Activated naive CD4-positive, alpha-beta T cell treated with anti-CD3 and anti-CD28 coated beads, Interleukin-2, amount 50 U/mL, for 24 hours (primary cell): ENCODE results near the gene LCN15.
"Not testable (repeated sequence)": the region's sequence is repeated elsewhere in the genome, so short reads cannot be mapped to it uniquely, and the experiment has no call there.

Experiments used
- H3K27ac Mint-ChIP-seq: one replicate; pipeline ENCODE4 v1.8.0; 2021; ENCODE audit warnings: mild to moderate bottlenecking, mixed read lengths
- H3K27me3 Mint-ChIP-seq: one replicate; pipeline ENCODE4 v1.8.0; 2021; ENCODE audit warnings: mixed read lengths
- H3K36me3 Mint-ChIP-seq: one replicate; pipeline ENCODE4 v1.8.0; 2021; ENCODE audit warnings: mixed read lengths
- H3K4me1 Mint-ChIP-seq: one replicate; pipeline ENCODE4 v1.8.0; 2021; ENCODE audit warnings: mixed read lengths
- H3K4me3 Mint-ChIP-seq: one replicate; pipeline ENCODE4 v1.8.0; 2021; ENCODE audit warnings: mild to moderate bottlenecking, mixed read lengths
- H3K9me3 Mint-ChIP-seq: one replicate; pipeline ENCODE4 v1.8.0; 2021; ENCODE audit warnings: mixed read lengths

Gene LCN15

GRCh38 chr9:136799079-136799853 is 34.9 kb upstream of the LCN15 start:
- Mint-ChIP-seq H3K4me3 (peak overlapping the region; percentile 60), H3K9me3 (no peaks in the 10 kb centered on the region), H3K4me1 (peaks cover 22% of the 10 kb centered on the region), H3K36me3 (no peaks in the 10 kb centered on the region), H3K27me3 (no peaks in the 10 kb centered on the region), H3K27ac (no peak overlapping the region)

GRCh38 chr9:136798708-136799078 is 34.4 kb upstream of the LCN15 start:
- Mint-ChIP-seq H3K27ac (no peak overlapping the region), H3K36me3 (no peaks in the 10 kb centered on the region), H3K4me1 (peaks cover 22% of the 10 kb centered on the region), H3K4me3 (no peak overlapping the region), H3K9me3 (no peaks in the 10 kb centered on the region), H3K27me3 (no peaks in the 10 kb centered on the region)

GRCh38 chr9:136796775-136797347 is 32.5 kb upstream of the LCN15 start:
- H3K36me3 Mint-ChIP-seq, H3K9me3 Mint-ChIP-seq, H3K27ac Mint-ChIP-seq, H3K4me3 Mint-ChIP-seq, H3K27me3 Mint-ChIP-seq: not testable (repeated sequence)
- H3K4me1 Mint-ChIP-seq, result peaks cover 28% of the 10 kb centered on the region

- H3K4me1 Mint-ChIP-seq, result peaks cover 27% of the 10 kb centered on the region
These were observed 32.0 kb upstream of the LCN15 start, which contains the start of gene CCDC183 for GRCh38 chr9:136796238-136796774. Gene CCDC183, plus strand, starts transcription at chr9:136796338. Its CDS starts 60 bp downstream, at chr9:136796398.

GRCh38 chr9:136795000-136795348 is 30.7 kb upstream of the LCN15 start:
- H3K4me1 Mint-ChIP-seq, result peaks cover 17% of the 10 kb centered on the region
- peaks cover 2% of the 10 kb centered on the region for H3K36me3 Mint-ChIP-seq
- H3K27ac Mint-ChIP-seq, result no peak overlapping the region
- no peak overlapping the region for H3K4me3 Mint-ChIP-seq
- no peaks in the 10 kb centered on the region for H3K27me3 Mint-ChIP-seq
- no peaks in the 10 kb centered on the region for H3K9me3 Mint-ChIP-seq

More at GRCh38 chr9:136796238-136796774, 32.0 kb upstream of the LCN15 start, which contains the start of gene CCDC183:
- no peak within 1 kb of the TSS for H3K27ac Mint-ChIP-seq
- H3K36me3 Mint-ChIP-seq, result peaks cover 2% of the 10 kb centered on the region
- no peaks in the 10 kb centered on the region for H3K27me3 Mint-ChIP-seq
- no peak within 1 kb of the TSS for H3K4me3 Mint-ChIP-seq
- no peaks in the 10 kb centered on the region for H3K9me3 Mint-ChIP-seq

- Mint-ChIP-seq H3K4me1 (peaks cover 16% of the 10 kb centered on the region), H3K4me3 (no peak overlapping the region), H3K27ac (no peak overlapping the region)
These were observed 30.1 kb upstream of the LCN15 start for GRCh38 chr9:136794281-136794999.

GRCh38 chr9:136793086-136793946 is 29.0 kb upstream of the LCN15 start:
- Mint-ChIP-seq H3K4me3 (peak overlapping the region; percentile 2), H3K9me3 (no peaks in the 10 kb centered on the region), H3K27me3 (no peaks in the 10 kb centered on the region), H3K27ac (peak overlapping the region; percentile 62), H3K36me3 (peaks cover 2% of the 10 kb centered on the region), H3K4me1 (peaks cover 17% of the 10 kb centered on the region)

More at GRCh38 chr9:136794281-136794999, 30.1 kb upstream of the LCN15 start:
- no peaks in the 10 kb centered on the region for H3K9me3 Mint-ChIP-seq
- no peaks in the 10 kb centered on the region for H3K27me3 Mint-ChIP-seq
- H3K36me3 Mint-ChIP-seq, result peaks cover 2% of the 10 kb centered on the region

- H3K9me3 Mint-ChIP-seq, result no peaks in the 10 kb centered on the region
- peaks cover 26% of the 10 kb centered on the region for H3K4me1 Mint-ChIP-seq
- H3K27me3 Mint-ChIP-seq, result no peaks in the 10 kb centered on the region
- peak overlapping the region; percentile 86 for H3K4me3 Mint-ChIP-seq
- H3K27ac Mint-ChIP-seq, result no peak overlapping the region
- peaks cover 2% of the 10 kb centered on the region for H3K36me3 Mint-ChIP-seq
These were observed 28.2 kb upstream of the LCN15 start for GRCh38 chr9:136792321-136793085.

GRCh38 chr9:136791516-136792276 is 27.4 kb upstream of the LCN15 start:
- H3K9me3 Mint-ChIP-seq, result no peaks in the 10 kb centered on the region
- peaks cover 28% of the 10 kb centered on the region for H3K4me1 Mint-ChIP-seq
- peak overlapping the region; percentile 86 for H3K4me3 Mint-ChIP-seq
- no peak overlapping the region for H3K27ac Mint-ChIP-seq
- H3K27me3 Mint-ChIP-seq, result no peaks in the 10 kb centered on the region
- peaks cover 2% of the 10 kb centered on the region for H3K36me3 Mint-ChIP-seq

GRCh38 chr9:136790640-136791515 is 26.6 kb upstream of the LCN15 start, which contains the start of gene TMEM141:
Gene TMEM141, plus strand, starts transcription at chr9:136791344. Its CDS starts 27 bp downstream, at chr9:136791371.
- Mint-ChIP-seq H3K4me3 (peak within 1 kb of the TSS; percentile 86), H3K27ac (peak within 1 kb of the TSS; percentile 85), H3K4me1 (peaks cover 22% of the 10 kb centered on the region), H3K27me3 (no peaks in the 10 kb centered on the region), H3K36me3 (peaks cover 2% of the 10 kb centered on the region), H3K9me3 (no peaks in the 10 kb centered on the region)

- Mint-ChIP-seq H3K27ac (no peak overlapping the region), H3K36me3 (peaks cover 2% of the 10 kb centered on the region), H3K9me3 (no peaks in the 10 kb centered on the region), H3K27me3 (no peaks in the 10 kb centered on the region), H3K4me3 (no peak overlapping the region), H3K4me1 (peaks cover 22% of the 10 kb centered on the region)
These were observed 25.2 kb upstream of the LCN15 start for GRCh38 chr9:136789523-136789937.

- H3K4me1 Mint-ChIP-seq, result peaks cover 22% of the 10 kb centered on the region
- not testable (repeated sequence) for H3K27ac Mint-ChIP-seq, H3K36me3 Mint-ChIP-seq, H3K4me3 Mint-ChIP-seq, H3K9me3 Mint-ChIP-seq, H3K27me3 Mint-ChIP-seq
These were observed 24.6 kb upstream of the LCN15 start for GRCh38 chr9:136788644-136789522.
